CD14-positive monocyte (primary cell): ENCODE data around the gene HOXC13. TPM values are rescaled to one million over a fixed set of nuclear protein-coding genes. Genes with fewer than 3 reads are reported as not detected.

Experiments used
- DNase-seq, 3 donors: peaks; one replicate each; pipeline ENCODE4 v3.0.0-alpha.2; 2011 to 2022
- H2AFZ ChIP-seq: 2 replicates; pipeline ENCODE4 v1.6.0; 2012; ENCODE audit warnings: mild to moderate bottlenecking, low read depth, low read length, inconsistent platforms; ENCODE audit not compliant: insufficient read depth, poor library complexity, severe bottlenecking
- H3K27ac ChIP-seq, 2 donors: 1 replicate in 1 of 2; 2 replicates in 1 of 2; pipeline ENCODE4 v1.5.1; 2012 to 2013; ENCODE audit warnings: low read length in 2 of 2, control low read depth in 1 of 2, inconsistent platforms in 1 of 2, low read depth in 1 of 2, mild to moderate bottlenecking in 1 of 2
- H3K27me3 ChIP-seq, 2 donors: one replicate each; pipeline versions ENCODE4 v1.6.0 to v1.6.1; 2011 to 2013; ENCODE audit warnings: low read length in 2 of 2; ENCODE audit not compliant: control insufficient read depth in 2 of 2, insufficient read depth in 2 of 2
- H3K36me3 ChIP-seq, 2 donors: replicated peaks in 1 of 2; 1 replicate in 1 of 2; 2 replicates in 1 of 2; pipeline versions ENCODE4 v1.5.1 to v1.6.1; 2012 to 2013; ENCODE audit warnings: low read length in 2 of 2, control low read depth in 1 of 2, inconsistent platforms in 1 of 2, mild to moderate bottlenecking in 1 of 2; ENCODE audit not compliant: insufficient read depth in 2 of 2, control insufficient read depth in 1 of 2
- H3K4me1 ChIP-seq, 2 donors: 1 replicate in 1 of 2; 2 replicates in 1 of 2; pipeline versions ENCODE4 v1.5.1 to v1.6.1; 2012 to 2013; ENCODE audit warnings: low read length in 2 of 2, control low read depth in 1 of 2, inconsistent platforms in 1 of 2, mild to moderate bottlenecking in 1 of 2, moderate library complexity in 1 of 2; ENCODE audit not compliant: insufficient read depth in 2 of 2, control insufficient read depth in 1 of 2
- H3K4me2 ChIP-seq: replicated peaks from 2 replicates; pipeline ENCODE3; 2012; ENCODE audit warnings: low read length, moderate library complexity, mild to moderate bottlenecking; ENCODE audit not compliant: poor library complexity, severe bottlenecking; ENCODE audit errors: extremely low read depth
- H3K4me3 ChIP-seq, 3 experiments: fragments of 200-600 bp in 1 of 3; sonication (generic) in 1 of 3; replicated peaks in 1 of 3; 1 replicate in 2 of 3; 2 replicates in 1 of 3; pipeline ENCODE4 v1.5.1; 2011 to 2013; ENCODE audit warnings: low read length in 3 of 3, mild to moderate bottlenecking in 3 of 3, control low read depth in 2 of 3, low read depth in 2 of 3, inconsistent platforms in 1 of 3, moderate library complexity in 1 of 3
- H3K79me2 ChIP-seq: 2 replicates; pipeline ENCODE4 v1.6.0; 2012; ENCODE audit warnings: mild to moderate bottlenecking, control low read depth, inconsistent platforms, low read length, moderate library complexity; ENCODE audit not compliant: insufficient read depth
- H3K9ac ChIP-seq: 2 replicates; pipeline ENCODE4 v1.6.0; 2017; ENCODE audit warnings: low read length, mild to moderate bottlenecking; ENCODE audit not compliant: insufficient read depth, poor library complexity, severe bottlenecking
- H3K9me3 ChIP-seq, 2 donors: replicated peaks in 1 of 2; 1 replicate in 1 of 2; 2 replicates in 1 of 2; pipeline versions ENCODE4 v1.5.1 to v1.6.1; 2012 to 2013; ENCODE audit warnings: low read length in 2 of 2, control low read depth in 1 of 2; ENCODE audit not compliant: control insufficient read depth in 1 of 2, insufficient read depth in 1 of 2
- H4K20me1 ChIP-seq: 2 replicates; pipeline ENCODE4 v1.6.0; 2012; ENCODE audit warnings: mild to moderate bottlenecking, low read length, control low read depth, moderate library complexity; ENCODE audit not compliant: insufficient read depth
- H3K27ac Mint-ChIP-seq, 7 donors: one replicate each; pipeline ENCODE4 v1.8.0; 2020; ENCODE audit warnings: mild to moderate bottlenecking in 7 of 7, mixed read lengths in 7 of 7, moderate library complexity in 6 of 7, inconsistent platforms in 2 of 7
- H3K27me3 Mint-ChIP-seq, 3 donors: one replicate each; pipeline ENCODE4 v1.8.0; 2021 to 2022; ENCODE audit warnings: low read depth in 3 of 3, mild to moderate bottlenecking in 3 of 3, mixed read lengths in 3 of 3, moderate library complexity in 3 of 3, inconsistent platforms in 1 of 3
- H3K36me3 Mint-ChIP-seq, 2 donors: one replicate each; pipeline ENCODE4 v1.8.0; 2020; ENCODE audit warnings: mixed read lengths in 2 of 2, inconsistent platforms in 1 of 2, mild to moderate bottlenecking in 1 of 2
- H3K4me1 Mint-ChIP-seq: one replicate; pipeline ENCODE4 v1.8.0; 2020; ENCODE audit warnings: mild to moderate bottlenecking, mixed read lengths
- H3K4me3 Mint-ChIP-seq, 2 donors: one replicate each; pipeline ENCODE4 v1.8.0; 2020; ENCODE audit warnings: mild to moderate bottlenecking in 2 of 2, mixed read lengths in 2 of 2, moderate library complexity in 1 of 2
- H3K9me3 Mint-ChIP-seq, 7 donors: one replicate each; pipeline ENCODE4 v1.8.0; 2020 to 2022; ENCODE audit warnings: mixed read lengths in 7 of 7, mild to moderate bottlenecking in 6 of 7, moderate library complexity in 6 of 7, inconsistent platforms in 2 of 7
- CTCF ChIP-seq: fragments of 200-600 bp; IDR thresholded peaks from one replicate; pipeline ENCODE4 v1.8.0; 2022; ENCODE audit warnings: antibody characterized with exemption, mild to moderate bottlenecking
- WGBS: methylation state at CpG from one replicate; pipeline ENCODE4 v1.1.5; 2013; ENCODE audit warnings: missing lambda C conversion rate; ENCODE audit not compliant: insufficient coverage; 5-methylcytosine and 5-hydroxymethylcytosine counted together
- intact Hi-C, 2 donors: fragments of 100-400 bp; cut with micrococcal nuclease; formaldehyde crosslinking; loops; one replicate each; pipeline versions ENCODE4 v1.15.0 to v1.15.1; 2023
- polyA plus RNA-seq, 3 donors: library from polyadenylated mRNA; depleted of rRNA in 1 of 3; unstranded in 2 of 3; stranded (reverse) in 1 of 3; fragments of 300-500 nt in 2 of 3; fragments of >200 nt in 1 of 3; fragmentation: Illumina TruSeq in 2 of 3; gene quantifications; 1 replicate in 2 of 3; 2 replicates in 1 of 3; pipeline ENCODE4 v1.2.3, GENCODE V29; 2012 to 2021

The HOXC13 gene
- polyA plus RNA-seq, 3 donors = not detected

- peaks cover 0 to 3% of the 10 kb centered on the region in 2 donors for H3K36me3 Mint-ChIP-seq
These were observed 1.5 kb upstream of the HOXC13 start for GRCh38 chr12:53937099-53937498.

DNA sequence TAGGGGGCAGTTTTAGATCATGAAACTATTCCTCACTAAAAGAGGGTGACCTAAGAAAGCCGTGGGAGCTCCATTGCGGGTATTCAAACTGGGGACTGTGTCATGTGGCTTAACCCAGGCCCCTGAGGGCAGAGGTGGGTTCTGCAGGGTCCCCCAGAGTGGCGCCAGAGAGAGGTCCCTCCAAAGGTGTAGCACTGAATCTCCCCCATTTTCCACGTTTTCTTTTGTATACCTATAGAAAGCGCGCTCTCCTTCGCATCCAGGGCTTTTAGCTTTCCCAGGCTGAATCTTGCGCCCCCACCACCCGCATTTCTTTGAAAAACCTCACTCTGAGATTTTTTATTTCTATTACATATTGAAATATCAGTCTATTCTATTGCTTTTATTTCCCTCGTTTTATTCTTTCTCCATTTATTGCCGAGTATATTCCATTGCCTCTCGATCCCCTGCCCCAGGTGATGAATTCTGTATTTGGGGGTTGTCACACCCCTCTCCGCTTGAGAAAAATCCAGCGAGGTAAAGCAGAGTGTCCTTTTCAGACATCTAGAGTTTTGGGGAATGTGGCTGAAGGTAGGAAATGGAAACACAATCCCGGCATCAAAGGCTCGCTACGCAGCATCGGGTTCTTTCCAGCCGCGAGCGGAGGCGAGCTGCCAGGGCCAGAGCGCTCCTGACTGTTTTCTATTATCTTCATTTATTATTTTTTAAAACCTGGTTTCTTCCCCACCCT is 870 bp upstream of the HOXC13 start:
- DNase-seq = no peak
- H3K4me2 ChIP-seq = no peak overlapping the region
- no peak overlapping the region for H3K4me3 ChIP-seq
- no peaks in the 10 kb centered on the region for H3K36me3 ChIP-seq
- Mint-ChIP-seq H3K4me3 (peak overlapping the region in 1 of 2 donors; percentile 75), H3K27me3 (peaks cover 95 to 98% (median 96%) of the 10 kb centered on the region in 3 donors), H3K27ac (no peak overlapping the region), H3K36me3 (peaks cover 0 to 3% of the 10 kb centered on the region in 2 donors), H3K4me1 (peaks cover 9% of the 10 kb centered on the region), H3K9me3 (peaks cover 6 to 46% (median 34%) of the 10 kb centered on the region in 7 donors)
- WGBS = 27% methylated on average over 7 of the region's 23 CpGs
- H3K79me2 ChIP-seq = no peaks in the 10 kb centered on the region
- no peak for TF ChIP-seq CTCF
- no peak overlapping the region for H3K9ac ChIP-seq
- peaks cover 92 to 97% of the 10 kb centered on the region in 2 donors for H3K27me3 ChIP-seq
- H3K27ac ChIP-seq = no peak overlapping the region
- no peaks in the 10 kb centered on the region for H3K4me1 ChIP-seq
- intact Hi-C loops = no loop called here
- H4K20me1 ChIP-seq = no peaks in the 10 kb centered on the region
- H2AFZ ChIP-seq = no peak overlapping the region
- H3K9me3 ChIP-seq = peaks cover 8 to 71% of the 10 kb centered on the region in 2 donors

More at GRCh38 chr12:53937099-53937498, 1.5 kb upstream of the HOXC13 start:
- peaks cover 8 to 73% of the 10 kb centered on the region in 2 donors for H3K9me3 ChIP-seq
- Mint-ChIP-seq H3K27ac (peak overlapping the region in 1 of 7 donors; percentile 23), H3K4me3 (peak overlapping the region in 1 of 2 donors; percentile 75), H3K9me3 (peaks cover 6 to 42% (median 34%) of the 10 kb centered on the region in 7 donors), H3K27me3 (peaks cover 96 to 98% (median 97%) of the 10 kb centered on the region in 3 donors), H3K4me1 (peaks cover 9% of the 10 kb centered on the region)
- no peaks in the 10 kb centered on the region for H3K36me3 ChIP-seq
- no peak overlapping the region for H3K27ac ChIP-seq
- WGBS = 10% methylated on average over 3 of the region's 12 CpGs
- H3K9ac ChIP-seq = no peak overlapping the region
- no peaks in the 10 kb centered on the region for H3K4me1 ChIP-seq
- DNase-seq = no peak
- H2AFZ ChIP-seq = no peak overlapping the region
- no peak overlapping the region for H3K4me2 ChIP-seq
- H4K20me1 ChIP-seq = no peaks in the 10 kb centered on the region
- H3K4me3 ChIP-seq = no peak overlapping the region
- intact Hi-C loops = no loop called here
- H3K27me3 ChIP-seq = peaks cover 94 to 98% of the 10 kb centered on the region in 2 donors
- no peaks in the 10 kb centered on the region for H3K79me2 ChIP-seq
- TF ChIP-seq CTCF = no peak
